Right forelimb (tissue), 1 donor: ENCODE measurements around the gene RGS1.
"Not testable (repeated sequence)": the region's sequence is repeated elsewhere in the genome, so short reads cannot be mapped to it uniquely, and the experiment has no call there.

ENCODE experiments used
- DNase-seq: peaks from one replicate; pipeline ENCODE4 v3.0.0-alpha.2; 2018

RGS1 gene, protein sequence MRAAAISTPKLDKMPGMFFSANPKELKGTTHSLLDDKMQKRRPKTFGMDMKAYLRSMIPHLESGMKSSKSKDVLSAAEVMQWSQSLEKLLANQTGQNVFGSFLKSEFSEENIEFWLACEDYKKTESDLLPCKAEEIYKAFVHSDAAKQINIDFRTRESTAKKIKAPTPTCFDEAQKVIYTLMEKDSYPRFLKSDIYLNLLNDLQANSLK

DNA sequence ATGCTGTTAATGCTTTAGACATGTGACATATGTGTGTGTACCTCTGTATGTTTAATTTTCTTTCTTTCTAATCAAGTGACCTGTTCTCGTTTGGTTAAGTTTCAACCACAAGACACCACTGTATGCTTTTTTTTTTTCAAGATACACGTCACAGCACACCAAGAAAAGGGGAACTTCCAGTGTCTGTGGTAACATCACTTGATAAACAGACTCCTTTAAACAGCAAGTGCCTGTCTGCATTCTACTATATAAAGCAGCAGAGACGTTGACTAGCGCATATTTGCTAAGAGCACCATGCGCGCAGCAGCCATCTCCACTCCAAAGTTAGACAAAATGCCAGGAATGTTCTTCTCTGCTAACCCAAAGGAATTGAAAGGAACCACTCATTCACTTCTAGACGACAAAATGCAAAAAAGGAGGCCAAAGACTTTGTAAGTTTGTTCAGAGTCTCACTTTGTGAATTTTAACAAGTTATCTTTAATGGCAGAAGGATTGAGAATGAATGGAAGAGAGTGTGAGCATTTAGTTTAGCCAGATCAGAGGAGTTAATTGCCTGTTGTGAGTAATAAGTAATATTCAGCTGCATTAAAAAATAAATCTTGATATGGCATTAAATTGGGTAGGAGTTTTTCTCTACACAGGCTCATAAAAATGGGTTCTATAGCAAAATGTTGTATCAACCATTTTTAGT is at the start of gene RGS1:
Gene RGS1 (plus strand): TSS at position 275 of the 691 bp plus-strand sequence. CDS start 20 bp downstream, at position 295.
- DNase-seq: no peak

DNA sequence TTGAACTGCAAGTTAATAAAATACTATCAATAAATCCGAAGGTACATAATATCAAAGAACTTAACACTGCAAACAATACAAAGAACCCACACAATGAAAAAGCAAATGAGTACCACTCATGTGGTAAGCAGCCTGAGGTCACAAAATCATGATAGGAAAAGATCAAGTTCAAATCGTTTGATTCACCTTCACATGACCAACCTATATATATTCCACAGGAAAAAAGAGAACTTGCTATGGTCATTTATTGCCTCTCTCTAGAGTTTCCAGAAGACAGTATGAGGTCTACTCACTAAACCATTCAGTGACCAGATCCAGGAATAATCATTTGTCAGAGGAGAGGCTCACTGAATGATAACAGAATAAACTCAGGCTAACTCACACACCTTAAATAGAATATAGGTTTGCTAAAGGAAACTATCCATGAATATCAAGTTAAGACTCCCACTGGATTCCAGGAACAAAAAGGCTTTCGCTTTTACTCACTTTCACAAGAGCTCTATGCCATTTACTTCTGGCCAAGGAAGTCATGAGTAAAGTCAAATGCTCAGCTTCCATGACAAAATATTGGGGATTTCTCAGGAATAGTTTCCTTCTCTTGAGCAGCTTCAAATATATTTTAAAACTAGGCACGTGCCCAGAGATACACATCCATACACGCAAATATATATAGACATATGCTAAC is 48.3 kb upstream of the RGS1 start:
- DNase-seq: no peak

DNA sequence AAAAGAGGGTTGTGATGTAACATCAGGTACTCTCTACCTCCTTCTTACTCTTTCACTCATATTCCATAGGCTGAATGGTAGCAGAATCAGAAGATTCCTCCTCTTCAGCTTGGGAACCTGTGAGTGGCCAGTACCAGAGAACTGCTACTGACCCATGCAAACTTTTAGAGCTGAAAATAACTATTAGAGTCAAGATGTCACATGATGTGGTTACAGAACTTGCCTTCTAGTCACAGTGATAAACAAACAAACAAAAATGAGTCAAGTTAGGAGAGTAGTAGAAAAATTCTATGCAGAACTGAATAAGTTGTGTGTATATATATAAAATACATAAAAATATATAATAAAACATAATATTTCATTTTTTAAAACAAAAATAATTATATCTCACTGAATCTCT is 47.6 kb upstream of the RGS1 start:
- DNase-seq: no peak

DNA sequence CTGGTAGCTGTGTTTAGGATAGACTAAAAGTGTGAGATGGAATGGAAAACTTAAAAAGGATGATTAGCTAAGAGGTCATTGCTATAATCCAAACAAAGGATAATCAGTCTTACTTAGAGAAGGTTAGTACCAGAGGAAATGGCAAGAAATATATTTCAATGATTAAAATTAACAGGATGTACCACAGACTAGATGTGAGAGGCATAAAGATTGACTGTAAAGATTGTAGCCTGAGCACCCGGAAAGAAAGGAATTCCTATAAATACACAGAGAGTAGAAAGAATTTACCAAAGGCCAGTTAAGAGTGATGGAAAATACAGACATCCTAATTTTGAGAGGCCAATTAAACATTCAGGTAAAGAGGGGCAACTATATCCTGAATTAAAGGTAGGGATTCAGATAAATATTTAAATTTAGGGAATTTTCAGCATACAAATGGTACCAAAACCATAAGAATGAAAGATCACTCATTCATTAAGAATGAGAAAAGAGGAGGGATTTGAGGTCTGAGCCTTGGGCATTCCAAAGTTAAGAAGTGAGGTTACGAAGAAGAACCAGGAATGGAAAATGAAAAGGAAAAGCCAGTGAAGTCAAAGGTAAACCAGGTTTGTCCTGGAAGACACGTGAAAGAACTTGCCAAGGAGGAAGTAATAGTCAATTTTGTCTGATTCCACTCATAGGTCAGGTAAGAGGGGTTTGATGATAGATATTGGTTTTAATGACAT is 46.4 kb upstream of the RGS1 start:
- no peak for DNase-seq

DNA sequence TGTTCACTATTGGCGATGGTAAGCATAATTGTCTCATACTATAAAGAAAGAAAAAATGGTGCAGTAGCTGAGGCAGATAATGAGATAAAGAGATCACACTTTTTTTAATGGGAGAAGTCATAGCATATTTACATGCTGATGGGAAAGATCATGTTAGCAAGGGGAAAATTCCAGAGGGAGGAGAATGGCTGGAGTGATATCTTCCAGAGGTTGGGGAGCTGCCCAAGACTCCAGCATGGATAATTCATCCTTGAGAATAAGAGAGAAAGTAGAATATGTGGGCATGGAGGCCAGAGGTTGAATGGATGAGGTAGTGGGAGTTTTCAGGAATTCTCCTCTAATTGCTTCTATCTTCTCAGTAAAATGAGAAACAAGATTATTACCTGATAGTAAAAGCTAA is 45.8 kb upstream of the RGS1 start:
- no peak for DNase-seq

DNA sequence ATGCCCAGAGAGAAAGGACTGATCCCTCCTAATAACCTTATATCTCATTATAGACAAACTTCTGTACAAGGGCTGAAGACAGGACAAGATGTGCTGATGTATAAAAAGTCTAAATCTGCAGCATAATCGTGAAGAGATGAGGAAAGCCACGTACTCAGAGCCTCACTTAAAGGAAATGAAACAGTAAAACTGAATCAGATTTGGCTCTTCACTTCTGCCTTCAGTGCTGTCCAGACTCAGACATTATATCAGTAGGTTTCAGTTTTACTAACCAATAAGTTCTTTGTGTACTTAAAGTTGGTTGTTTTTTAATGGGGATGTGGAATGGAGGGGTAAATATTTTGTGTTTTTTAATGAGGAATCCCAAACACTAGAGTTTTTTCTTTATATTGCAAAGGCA is 45.3 kb upstream of the RGS1 start:
- no peak for DNase-seq

DNA sequence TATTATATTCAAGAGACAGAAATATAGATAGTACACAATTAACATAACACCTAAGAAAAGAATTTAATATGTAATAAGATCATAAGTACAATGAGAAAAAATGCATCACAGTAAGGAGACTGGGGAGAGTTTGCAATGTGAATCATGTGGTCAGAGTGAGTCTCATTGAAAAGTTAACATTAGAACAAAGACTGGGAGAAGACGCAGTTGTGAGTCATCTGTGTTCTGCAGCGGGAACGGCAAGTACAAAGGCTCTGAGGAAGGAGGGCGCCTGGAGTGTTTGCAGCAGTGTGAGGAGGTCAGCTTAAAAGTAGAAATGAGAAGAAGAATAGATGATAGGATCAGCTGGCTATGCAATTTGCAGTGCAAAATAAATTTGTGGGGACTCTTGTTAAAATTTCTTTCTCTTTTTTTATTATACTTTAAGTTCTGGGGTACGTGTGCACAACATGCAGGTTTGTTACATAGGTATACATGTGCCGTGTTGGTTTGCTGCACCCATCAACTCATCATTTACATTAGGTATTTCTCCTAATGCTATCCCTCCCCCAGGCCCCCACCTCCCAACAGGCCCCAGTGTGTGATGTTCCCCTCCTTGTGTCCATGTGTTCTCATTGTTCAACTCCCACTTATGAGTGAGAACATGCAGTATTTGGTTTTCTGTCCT is 44.4 kb upstream of the RGS1 start:
- not testable (repeated sequence) for DNase-seq

DNA sequence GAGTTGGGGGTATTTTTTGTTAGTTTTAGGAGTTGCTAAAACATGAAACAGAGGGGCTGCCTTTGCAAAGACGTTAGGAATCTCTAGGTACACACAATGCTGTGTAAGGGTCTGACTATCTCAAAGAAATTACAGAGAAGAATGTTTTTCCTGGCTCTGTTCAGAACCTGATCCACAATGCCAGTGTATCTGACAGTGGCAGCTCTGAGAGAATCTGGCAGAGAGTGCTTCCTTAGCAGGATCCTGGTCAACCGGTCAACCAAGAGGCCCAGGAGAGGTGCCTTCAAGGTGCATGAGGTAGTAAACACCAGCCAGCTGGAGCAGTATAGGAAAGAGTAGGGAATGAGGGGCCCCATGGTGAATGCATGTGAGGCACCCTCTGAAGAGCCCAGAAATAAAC is 40.9 kb upstream of the RGS1 start:
- no peak for DNase-seq

DNA sequence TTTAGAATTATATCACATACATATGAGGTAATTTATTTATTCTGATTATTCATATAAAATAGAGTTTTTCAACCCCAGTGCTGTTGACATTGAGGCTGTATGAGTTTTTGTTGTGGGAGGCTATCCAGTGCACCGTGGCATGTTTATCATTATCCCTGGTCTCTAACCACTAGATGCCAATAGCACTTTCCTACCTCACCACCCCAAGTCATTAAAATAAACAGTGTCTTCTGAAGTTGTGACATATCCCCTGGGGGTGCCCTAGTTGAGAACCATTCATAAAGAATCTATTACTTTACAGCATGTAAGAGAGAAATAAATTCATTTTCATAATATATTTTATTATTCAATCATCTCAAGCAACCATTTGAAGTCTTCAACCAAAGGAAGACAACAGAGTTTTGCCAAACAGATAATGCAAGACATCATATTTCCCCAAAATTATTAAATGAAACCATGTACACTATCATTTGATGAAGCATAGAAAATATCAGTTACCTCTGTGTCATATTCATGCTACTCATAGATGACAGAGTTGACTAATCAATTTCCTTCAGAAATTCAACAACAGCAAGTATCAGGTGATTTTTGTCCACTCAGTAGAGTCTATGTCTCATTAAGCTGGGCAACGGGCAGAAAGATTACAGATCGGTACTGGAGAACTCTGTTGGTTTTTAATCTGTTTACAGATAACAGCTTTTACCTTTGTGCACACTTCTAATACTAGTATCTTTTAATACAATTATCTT is 39.5 kb upstream of the RGS1 start:
- DNase-seq: no peak

DNA sequence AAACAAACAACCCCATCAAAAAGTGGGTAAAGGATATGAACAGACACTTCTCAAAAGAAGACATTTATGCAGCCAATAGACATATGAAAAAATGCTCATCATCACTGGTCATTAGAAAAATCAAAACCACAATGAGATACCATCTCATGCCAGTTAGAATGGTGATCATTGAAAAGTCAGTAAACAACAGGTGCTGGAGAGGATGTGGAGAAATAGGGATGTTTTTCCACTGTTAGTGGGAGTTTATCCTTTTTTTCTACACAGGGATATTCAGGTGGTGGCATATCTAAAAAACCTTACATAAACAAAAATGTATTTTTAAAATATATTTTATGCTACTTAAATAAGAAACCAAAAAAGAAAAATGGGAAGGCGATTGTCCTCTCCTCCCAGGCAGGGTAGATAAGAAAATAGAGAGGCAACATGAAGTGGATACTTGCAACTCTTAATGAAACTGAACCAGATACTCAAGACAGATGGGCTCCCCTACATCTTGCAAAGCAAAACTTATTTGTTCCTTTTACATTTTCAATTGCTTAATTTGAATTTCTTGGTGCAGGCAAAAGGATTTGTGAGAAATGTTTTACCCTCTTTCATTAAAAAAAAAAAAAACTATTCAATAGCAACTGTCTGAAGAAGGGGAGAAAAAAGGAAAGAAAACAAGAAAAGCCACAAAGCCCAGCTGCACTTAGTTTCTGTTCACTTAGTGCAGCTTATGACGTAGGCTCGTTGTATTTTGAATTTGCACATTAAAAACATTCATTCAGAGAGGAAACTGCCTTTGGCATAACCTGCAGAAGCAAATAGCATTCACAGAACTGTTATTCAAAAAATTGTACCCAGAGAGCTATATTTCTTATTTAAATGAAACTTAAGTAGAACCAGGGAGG is 36.9 kb upstream of the RGS1 start:
- no peak for DNase-seq

DNA sequence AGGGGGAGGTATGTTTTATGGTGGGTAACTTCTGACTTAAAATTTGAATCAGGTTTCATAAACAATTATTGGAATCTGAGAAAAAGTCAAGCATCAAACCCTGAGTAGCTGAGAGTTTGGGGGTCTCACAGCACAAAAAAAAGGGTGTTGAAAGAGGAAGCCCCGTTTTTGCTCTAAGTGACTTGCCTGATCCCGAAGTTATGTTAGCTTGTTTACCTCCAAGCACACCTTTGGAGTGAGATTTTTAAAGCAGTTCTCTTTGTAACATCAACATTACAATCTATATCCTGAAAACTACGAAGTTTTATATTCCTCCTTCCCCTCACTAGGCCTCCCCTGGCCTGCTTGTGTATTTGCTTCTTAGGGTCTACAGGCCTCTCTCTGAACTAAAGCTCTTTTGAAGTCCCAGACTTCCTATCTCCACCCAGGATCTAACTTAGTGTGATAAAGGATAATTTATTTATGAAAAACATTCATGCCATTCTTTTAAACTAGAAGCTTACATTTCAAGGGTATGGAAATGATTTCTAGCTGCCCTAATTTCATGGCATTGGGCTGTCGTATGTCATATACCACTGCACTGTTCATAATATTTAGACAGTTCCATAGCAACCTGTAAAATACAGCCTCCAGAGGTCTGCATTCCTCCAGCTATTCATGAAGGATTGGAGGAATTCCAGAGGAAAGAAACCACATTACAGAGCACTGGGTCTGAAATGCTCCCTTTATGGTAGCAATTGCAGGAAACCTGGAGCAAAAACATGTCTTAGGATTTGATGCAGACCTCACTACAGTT is 36.1 kb upstream of the RGS1 start:
- DNase-seq: no peak

DNA sequence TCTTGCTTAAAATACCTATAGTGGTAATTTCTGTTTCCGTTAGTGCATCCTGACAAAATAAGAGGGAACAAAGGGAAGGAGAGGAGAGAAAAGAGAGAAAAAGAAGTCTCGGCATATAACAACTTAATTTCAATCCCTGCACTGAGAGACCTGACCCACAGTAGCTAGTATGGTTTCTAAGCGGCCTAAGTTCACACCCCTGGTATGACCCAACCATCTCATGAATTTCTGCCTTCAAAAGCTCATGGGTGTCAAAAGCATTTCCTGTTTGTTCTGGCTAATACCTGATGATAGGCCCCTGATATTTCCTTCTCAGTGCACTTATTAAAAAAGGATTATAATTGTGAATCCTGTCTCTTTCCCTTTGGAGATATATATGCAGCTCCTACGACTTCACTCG is 32.1 kb upstream of the RGS1 start:
- no peak for DNase-seq

DNA sequence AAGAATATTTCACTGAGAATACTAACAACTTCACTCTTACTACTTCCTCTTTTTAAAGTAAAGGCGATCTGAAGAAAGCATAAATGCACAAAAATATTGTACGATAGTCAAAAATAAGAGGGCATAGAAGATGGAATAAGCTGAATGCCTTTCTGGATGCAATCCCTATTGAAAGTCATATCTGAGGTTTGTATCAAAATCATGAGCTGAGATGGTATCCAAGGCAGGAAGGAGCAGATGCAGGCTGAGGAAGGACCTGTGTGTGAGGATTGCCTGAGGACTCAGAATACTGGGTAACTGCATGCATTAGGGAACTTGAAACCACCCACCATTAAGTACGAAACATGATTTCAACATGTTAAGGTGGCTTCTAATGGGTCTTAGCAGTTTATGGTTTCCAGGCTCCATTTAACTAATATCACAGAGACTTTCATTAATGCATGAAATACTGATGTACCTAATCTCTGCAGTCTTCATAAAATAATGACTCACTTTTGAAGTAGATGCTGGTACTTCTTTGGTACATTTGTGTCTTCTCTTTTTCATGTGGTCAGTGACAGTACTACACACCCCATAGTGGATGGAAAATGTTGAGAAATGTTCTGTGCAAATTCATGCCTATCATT is 29.6 kb upstream of the RGS1 start:
- no peak for DNase-seq

DNA sequence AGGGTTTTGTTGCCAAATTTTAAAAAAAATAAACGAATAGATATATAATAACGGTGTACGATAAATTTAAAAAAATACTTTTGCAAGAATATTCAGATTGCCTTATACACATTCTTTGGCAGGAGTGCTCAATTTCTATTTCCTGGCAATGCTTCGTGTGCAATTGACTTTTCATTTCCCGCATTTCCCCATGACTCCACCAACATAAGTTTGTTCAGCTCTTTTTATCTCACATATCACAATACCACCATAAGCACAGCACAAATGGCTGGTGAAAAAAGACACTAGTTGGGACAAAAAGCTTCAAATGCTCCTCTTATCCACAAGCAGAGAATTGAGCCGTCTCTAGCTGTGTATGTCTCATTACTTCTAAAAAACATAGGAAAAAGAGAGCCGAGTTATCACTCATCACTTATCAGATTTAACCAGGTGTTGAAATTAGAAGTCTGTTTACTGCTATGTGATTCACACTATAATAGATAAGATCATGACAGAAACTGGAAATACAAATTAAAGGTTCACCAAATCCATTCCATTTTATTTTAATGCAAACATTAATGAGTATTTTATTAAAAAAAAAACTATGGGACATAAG is 28.9 kb upstream of the RGS1 start:
- DNase-seq: no peak

DNA sequence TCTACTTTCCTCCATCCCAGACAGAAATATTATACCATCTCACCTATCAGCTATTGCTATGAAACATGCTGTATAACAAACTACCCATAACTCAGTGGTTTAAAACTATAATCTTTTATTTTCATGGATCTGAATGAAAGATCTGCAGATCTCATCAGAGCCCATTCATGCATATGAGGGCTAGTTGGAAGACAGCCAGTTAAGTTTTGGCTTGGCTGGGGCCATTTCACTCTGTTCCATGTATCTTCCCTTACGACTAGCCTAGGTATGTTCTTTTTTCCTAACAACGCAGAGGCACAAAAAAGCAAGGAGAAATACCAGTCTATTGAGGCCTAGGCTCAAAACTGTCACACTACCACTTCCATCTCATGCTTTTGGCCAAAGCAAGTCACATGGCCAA is 28.1 kb upstream of the RGS1 start:
- no peak for DNase-seq

DNA sequence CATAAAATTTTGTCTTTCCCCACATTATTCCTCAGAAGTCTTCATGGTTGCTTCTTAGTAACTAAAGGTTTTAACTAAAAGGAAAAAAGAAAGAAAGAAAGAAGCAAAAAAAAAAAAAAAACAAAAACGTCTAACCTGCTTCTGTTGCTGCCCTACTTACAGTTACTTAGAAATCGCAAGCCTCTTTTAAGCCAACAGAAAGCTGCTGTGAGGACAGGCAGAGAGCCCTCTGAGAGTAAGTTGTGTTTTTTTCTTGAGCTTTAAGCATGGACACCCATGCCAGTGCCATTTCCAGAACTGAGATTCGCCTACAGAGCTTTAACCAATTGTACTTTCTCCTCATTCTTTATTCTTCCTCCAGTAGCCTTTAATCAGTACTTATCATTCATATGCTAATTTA is 25.6 kb upstream of the RGS1 start:
- no peak for DNase-seq

DNA sequence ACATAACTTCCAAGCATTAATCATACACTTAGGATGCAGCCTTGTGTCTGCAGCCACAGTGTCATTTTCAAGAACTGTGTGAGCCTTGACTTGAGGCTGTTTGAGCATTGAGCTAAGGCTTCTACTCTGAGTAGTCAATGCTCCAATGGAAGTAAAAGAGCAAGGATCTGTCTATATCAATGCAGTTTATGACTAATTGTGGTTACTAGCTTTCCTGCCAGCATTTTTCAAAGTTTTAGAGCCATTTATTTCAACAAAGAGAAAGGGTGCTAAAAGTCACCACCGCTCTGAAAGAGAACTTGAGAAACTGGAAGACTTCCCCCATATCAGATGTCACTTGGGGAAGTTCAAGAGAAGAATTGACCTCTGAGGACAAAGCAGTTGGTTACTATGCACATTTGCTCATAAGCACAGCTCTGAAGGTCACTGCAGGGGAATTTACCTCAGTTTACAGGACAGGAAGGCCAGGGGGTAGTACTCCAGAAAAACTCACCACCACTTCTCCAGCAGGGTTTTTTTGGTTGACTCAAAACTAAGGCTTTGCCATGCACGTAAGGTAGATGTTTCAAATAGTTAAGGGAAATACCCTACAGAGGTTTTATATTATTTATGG is 24.5 kb upstream of the RGS1 start:
- DNase-seq: no peak

DNA sequence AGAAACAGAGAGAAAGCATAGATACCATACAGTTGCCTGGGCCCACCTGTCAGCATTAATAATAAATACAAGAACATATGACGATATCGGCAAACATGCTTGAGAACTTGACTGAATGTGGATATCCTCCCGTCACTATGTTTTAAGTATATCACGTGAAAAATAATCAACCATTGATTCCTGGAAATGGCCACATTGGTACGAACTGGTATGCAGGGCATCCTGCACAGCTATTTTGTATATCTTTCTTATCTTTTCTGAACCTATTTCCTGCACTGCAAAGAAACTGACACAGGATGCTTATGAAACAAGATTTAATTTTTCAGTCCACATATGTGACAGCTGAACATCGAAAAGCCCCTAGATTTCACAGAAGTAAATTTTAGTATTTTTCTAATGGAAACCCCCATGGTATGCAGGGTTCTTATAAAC is 22.8 kb upstream of the RGS1 start:
- no peak for DNase-seq

DNA sequence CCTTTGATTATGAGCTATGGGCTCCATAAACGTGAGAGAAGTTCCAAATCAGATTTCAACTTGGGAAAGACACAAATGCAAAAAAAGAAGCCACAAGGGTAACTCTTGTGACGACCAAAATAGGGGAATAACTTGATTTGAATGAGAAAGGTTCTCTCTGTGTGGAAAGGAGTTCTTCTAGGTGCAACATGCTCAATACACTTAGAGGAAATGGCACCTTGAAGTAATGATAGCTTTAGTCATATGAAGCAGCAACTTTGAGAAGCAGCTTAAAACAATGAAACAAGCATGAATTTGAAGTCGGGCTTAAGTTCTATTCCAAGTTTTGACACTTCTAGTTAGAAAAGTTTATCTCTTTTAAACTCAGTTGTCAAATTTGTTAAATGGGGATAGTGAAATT is 21.8 kb upstream of the RGS1 start:
- no peak for DNase-seq
